Smooth muscle cell (in vitro differentiated cells): ENCODE results near the gene HSPH1. TPM values are rescaled to one million over a fixed set of nuclear protein-coding genes. Genes with fewer than 3 reads are reported as not detected.
A peak's percentile ranks its signal among the peaks of the same experiment; 100 is the strongest.

Experiments
- DNase-seq: peaks from one replicate; lab custom pipeline; 2025; ENCODE audit not compliant: unreplicated experiment; lab: John Stamatoyannopoulos, UW
- H2AFZ ChIP-seq: fragments of 200-600 bp; sonication (generic); 2 replicates; pipeline ENCODE4 v1.6.0; 2016; ENCODE audit warnings: antibody characterized with exemption, low read depth, mild to moderate bottlenecking
- H3F3A ChIP-seq: fragments of 200-600 bp; sonication (generic); 2 replicates; pipeline ENCODE4 v1.6.0; 2017; ENCODE audit warnings: antibody characterized with exemption, low read depth
- H3K27ac ChIP-seq: fragments of 200-600 bp; sonication (generic); 2 replicates; pipeline ENCODE4 v1.5.1; 2016; ENCODE audit warnings: low read depth, mild to moderate bottlenecking
- H3K27me3 ChIP-seq: fragments of 200-600 bp; sonication (generic); 2 replicates; pipeline ENCODE4 v1.6.1; 2016; ENCODE audit warnings: low read depth, mild to moderate bottlenecking
- H3K36me3 ChIP-seq: fragments of 200-600 bp; sonication (generic); 2 replicates; pipeline ENCODE4 v1.5.1; 2016; ENCODE audit warnings: low read depth
- H3K4me1 ChIP-seq: fragments of 200-600 bp; sonication (generic); 2 replicates; pipeline ENCODE4 v1.5.1; 2016; ENCODE audit warnings: low read depth
- H3K4me2 ChIP-seq: fragments of 200-600 bp; sonication (generic); 2 replicates; pipeline ENCODE4 v1.6.0; 2016; ENCODE audit warnings: mild to moderate bottlenecking
- H3K4me3 ChIP-seq: fragments of 200-600 bp; sonication (generic); 2 replicates; pipeline ENCODE4 v1.5.1; 2016; ENCODE audit warnings: mild to moderate bottlenecking
- H3K79me2 ChIP-seq: fragments of 200-600 bp; sonication (generic); 2 replicates; pipeline ENCODE4 v1.6.0; 2016; ENCODE audit warnings: low read depth, mild to moderate bottlenecking
- H3K9ac ChIP-seq: fragments of 200-600 bp; sonication (generic); 2 replicates; pipeline ENCODE4 v1.6.0; 2016; ENCODE audit warnings: low read depth
- H3K9me3 ChIP-seq: fragments of 200-600 bp; sonication (generic); replicated peaks from 2 replicates; pipeline ENCODE4 v1.5.1; 2016; ENCODE audit warnings: low read depth
- H4K20me1 ChIP-seq: fragments of 200-600 bp; sonication (generic); 2 replicates; pipeline ENCODE4 v1.6.0; 2016; ENCODE audit warnings: low read depth
- WGBS: methylation state at CpG from one replicate; pipeline ENCODE4 v1.1.7; 2016; ENCODE audit warnings: low lambda C conversion rate; 5-methylcytosine and 5-hydroxymethylcytosine counted together
- polyA plus RNA-seq: library from polyadenylated mRNA; unstranded; fragments of >200 nt; fragmentation: Nextera tagmentation; extraction: Ambion mirVana; gene quantifications from 2 replicates; pipeline ENCODE4 v1.2.1, GENCODE V29; 2016
- total RNA-seq: library from RNA; depleted of rRNA; stranded (reverse); fragments of >200 nt; gene quantifications from 2 replicates; pipeline ENCODE4 v1.2.3, GENCODE V29; 2014
- TF ChIP-seq, protein P1 (sequence below): fragments of 200-600 bp; sonication (generic); IDR thresholded peaks from 2 replicates; pipeline ENCODE4 v1.5.1; 2017; ENCODE audit warnings: borderline replicate concordance, mild to moderate bottlenecking, antibody characterized with exemption; ENCODE audit not compliant: insufficient read depth, poor library complexity, severe bottlenecking

Gene HSPH1
- total and polyA plus RNA-seq, 2 experiments from 2014 or later = 39.2 to 81.4 TPM

DNA sequence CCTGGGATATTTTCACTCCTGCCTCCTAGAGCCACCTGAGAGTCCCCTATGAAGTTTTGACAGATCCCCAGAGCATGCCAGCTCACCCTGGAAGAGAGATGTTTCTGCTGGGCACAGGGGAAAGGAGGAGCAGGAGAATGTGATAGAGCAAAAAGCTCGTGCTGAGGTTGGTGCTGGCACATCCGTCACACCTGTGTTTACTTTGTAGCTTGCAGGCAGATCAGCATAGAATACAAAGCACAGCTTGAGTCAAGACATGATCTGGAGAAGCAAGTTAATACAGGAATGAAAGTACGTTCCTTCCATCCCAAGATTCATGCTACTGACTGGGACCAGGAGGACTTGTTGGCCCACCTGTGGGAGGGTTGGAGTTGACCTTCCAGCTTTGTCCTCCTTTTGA is 46.1 kb downstream of the HSPH1 start:
- H3K4me3 ChIP-seq = no peak overlapping the region
- WGBS = 73% methylated on average over 3 of the region's 3 CpGs
- peaks cover 14% of the 10 kb centered on the region for H3K27me3 ChIP-seq
- no peaks in the 10 kb centered on the region for H3F3A ChIP-seq
- H3K9ac ChIP-seq = no peak overlapping the region
- TF ChIP-seq, protein P1, sequence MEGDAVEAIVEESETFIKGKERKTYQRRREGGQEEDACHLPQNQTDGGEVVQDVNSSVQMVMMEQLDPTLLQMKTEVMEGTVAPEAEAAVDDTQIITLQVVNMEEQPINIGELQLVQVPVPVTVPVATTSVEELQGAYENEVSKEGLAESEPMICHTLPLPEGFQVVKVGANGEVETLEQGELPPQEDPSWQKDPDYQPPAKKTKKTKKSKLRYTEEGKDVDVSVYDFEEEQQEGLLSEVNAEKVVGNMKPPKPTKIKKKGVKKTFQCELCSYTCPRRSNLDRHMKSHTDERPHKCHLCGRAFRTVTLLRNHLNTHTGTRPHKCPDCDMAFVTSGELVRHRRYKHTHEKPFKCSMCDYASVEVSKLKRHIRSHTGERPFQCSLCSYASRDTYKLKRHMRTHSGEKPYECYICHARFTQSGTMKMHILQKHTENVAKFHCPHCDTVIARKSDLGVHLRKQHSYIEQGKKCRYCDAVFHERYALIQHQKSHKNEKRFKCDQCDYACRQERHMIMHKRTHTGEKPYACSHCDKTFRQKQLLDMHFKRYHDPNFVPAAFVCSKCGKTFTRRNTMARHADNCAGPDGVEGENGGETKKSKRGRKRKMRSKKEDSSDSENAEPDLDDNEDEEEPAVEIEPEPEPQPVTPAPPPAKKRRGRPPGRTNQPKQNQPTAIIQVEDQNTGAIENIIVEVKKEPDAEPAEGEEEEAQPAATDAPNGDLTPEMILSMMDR = no peak
- H3K9me3 ChIP-seq = no peaks in the 10 kb centered on the region
- no peak overlapping the region for H3K4me2 ChIP-seq
- no peaks in the 10 kb centered on the region for H3K4me1 ChIP-seq
- no peaks in the 10 kb centered on the region for H3K36me3 ChIP-seq
- DNase-seq = no peak
- H4K20me1 ChIP-seq = no peaks in the 10 kb centered on the region
- H2AFZ ChIP-seq = no peak overlapping the region
- no peaks in the 10 kb centered on the region for H3K79me2 ChIP-seq
- no peak overlapping the region for H3K27ac ChIP-seq

- Histone ChIP-seq H3K4me3 (no peak overlapping the region), H3K27ac (no peak overlapping the region), H4K20me1 (no peaks in the 10 kb centered on the region), H3K79me2 (no peaks in the 10 kb centered on the region), H3K36me3 (no peaks in the 10 kb centered on the region), H3K9me3 (no peaks in the 10 kb centered on the region), H2AFZ (no peak overlapping the region), H3K4me2 (no peak overlapping the region), H3F3A (no peaks in the 10 kb centered on the region), H3K4me1 (no peaks in the 10 kb centered on the region), H3K9ac (no peak overlapping the region), H3K27me3 (peaks cover 14% of the 10 kb centered on the region)
- WGBS = 85% methylated on average over 4 of the region's 4 CpGs
- TF ChIP-seq, protein P1 = no peak
- DNase-seq = no peak
Observed at GRCh38 chr13:31114641-31115040, 47.1 kb downstream of the HSPH1 start.

- Histone ChIP-seq H3K27ac (peak overlapping the region; percentile 23), H3K27me3 (no peaks in the 10 kb centered on the region), H2AFZ (peak overlapping the region; percentile 17), H3K4me1 (no peaks in the 10 kb centered on the region), H3F3A (no peaks in the 10 kb centered on the region), H3K36me3 (no peaks in the 10 kb centered on the region), H3K79me2 (no peaks in the 10 kb centered on the region), H4K20me1 (no peaks in the 10 kb centered on the region), H3K9me3 (no peaks in the 10 kb centered on the region), H3K9ac (no peak overlapping the region), H3K4me2 (peak overlapping the region; percentile 68), H3K4me3 (no peak overlapping the region)
- TF ChIP-seq, protein P1 = no peak
- no peak for DNase-seq
- 50% methylated on average over 4 of the region's 4 CpGs for WGBS
Observed at GRCh38 chr13:31111136-31111535, 50.6 kb downstream of the HSPH1 start.

DNA sequence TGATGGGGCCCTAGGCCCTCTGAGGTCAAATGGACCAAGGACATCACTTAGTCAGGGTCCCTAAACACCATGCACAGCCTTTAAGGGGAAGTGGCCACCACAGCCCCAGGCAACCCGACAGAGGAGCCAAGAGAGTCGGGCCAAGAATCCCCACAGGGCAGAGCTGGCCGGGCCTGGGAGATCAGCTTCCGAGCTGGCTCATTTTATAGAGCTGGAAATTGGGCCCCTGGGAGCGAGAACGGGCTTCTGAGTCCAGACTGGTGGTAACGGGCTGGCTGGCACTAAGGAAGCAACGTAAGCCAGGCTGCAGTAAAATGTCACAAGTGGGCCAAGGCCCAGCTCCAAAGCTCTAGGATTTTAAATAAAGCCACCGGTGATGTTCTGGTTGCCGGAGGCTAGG is 51.1 kb downstream of the HSPH1 start:
- Histone ChIP-seq H3K9ac (no peak overlapping the region), H3K4me2 (peak overlapping the region; percentile 68), H4K20me1 (no peaks in the 10 kb centered on the region), H3K9me3 (no peaks in the 10 kb centered on the region), H3K27me3 (no peaks in the 10 kb centered on the region), H3K4me1 (no peaks in the 10 kb centered on the region), H2AFZ (peak overlapping the region; percentile 17), H3K36me3 (no peaks in the 10 kb centered on the region), H3K79me2 (no peaks in the 10 kb centered on the region), H3K4me3 (no peak overlapping the region), H3F3A (no peaks in the 10 kb centered on the region), H3K27ac (peak overlapping the region; percentile 23)
- TF ChIP-seq, protein P1 = no peak
- DNase-seq = no peak
- 72% methylated on average over 10 of the region's 10 CpGs for WGBS
